ENCODE measurements around the gene TMEM252. TPM values are rescaled to one million over a fixed set of nuclear protein-coding genes. Genes with fewer than 3 reads are reported as not detected.

TMEM252 gene
- total RNA-seq, 2 experiments from 2014 or later = not detected

DNA sequence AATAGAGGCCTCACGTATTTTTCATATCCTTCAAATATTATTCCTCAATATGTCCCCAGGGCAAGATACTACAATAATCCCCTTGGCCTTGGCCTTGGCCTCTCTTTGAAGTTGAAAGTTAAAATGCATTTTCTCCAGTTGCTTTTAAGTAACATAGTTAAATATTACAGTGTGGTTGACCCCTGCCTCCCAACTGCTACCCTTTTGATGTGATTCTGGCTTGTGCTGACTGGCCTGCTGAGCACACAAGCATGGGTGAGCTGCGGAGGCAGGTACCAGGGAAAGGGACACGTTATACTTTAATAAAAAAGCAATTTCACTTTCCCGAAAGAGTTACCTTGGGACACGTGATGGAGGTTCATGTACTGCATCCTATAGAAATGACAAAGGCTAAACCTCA, 17.9 kb upstream of the TMEM252 start:
- H3K27ac Mint-ChIP-seq = no peak overlapping the region
- no peak for DNase-seq
- no peaks in the 10 kb centered on the region for H3K9me3 Mint-ChIP-seq
- intact Hi-C loops (cut with micrococcal nuclease) = no loop called here
- peaks cover 5% of the 10 kb centered on the region for H3K4me1 Mint-ChIP-seq (ENCODE audit: low read depth)
- peaks cover 29% of the 10 kb centered on the region for H3K27me3 Mint-ChIP-seq
- ChIA-PET CTCF (interaction anchor here (1.6 to 2.4 kb wide), 3 partner anchors 10 to 441 kb away, joined by 4 to 21 read pairs (median 6); no protein-coding TSS in a partner anchor), POLR2A (no interaction called here)
- no peaks in the 10 kb centered on the region for H3K36me3 Mint-ChIP-seq
- H3K4me3 Mint-ChIP-seq = no peak overlapping the region

DNA sequence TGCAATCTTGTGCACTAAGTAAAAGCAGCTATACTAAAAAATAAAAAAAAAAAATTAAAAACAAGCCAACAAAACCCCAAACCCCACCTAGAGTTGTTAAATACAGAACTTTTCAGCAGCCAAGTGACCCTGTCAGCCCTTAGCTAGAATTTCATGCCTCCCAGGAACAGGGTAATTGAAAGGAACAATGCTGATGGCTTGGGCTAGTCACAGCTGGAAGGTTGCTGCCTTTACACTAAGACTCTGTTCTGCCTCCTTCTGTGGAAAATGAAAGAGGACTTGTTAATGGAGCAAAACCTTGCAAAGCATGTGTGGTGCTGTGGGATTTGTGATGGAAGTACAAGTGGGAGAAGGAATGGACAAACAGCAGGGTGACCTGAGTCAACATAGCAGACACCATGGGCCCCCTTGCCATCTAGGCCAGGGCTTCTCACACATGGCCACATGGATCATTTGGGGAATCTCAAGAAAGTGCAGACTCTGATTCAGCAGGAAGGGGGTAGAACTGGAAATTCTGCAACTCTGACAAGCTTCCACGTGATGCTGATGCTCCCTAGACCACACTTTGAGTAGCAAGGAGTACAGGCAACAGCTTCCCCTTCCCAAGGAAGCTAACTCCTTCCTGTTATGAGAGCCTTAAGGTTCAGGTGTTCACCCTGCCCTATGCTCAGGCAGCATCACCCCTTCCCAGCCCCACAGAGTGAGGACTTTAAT, 14.9 kb upstream of the TMEM252 start:
- H3K27ac Mint-ChIP-seq = no peak overlapping the region
- POLR2A ChIA-PET = no interaction called here
- no peak overlapping the region for H3K4me3 Mint-ChIP-seq
- CTCF ChIA-PET = interaction anchor here (1.3 kb wide), 1 partner anchor 13 kb away, joined by 5 read pairs; no protein-coding TSS in a partner anchor
- no peaks in the 10 kb centered on the region for H3K36me3 Mint-ChIP-seq
- peaks cover 19% of the 10 kb centered on the region for H3K27me3 Mint-ChIP-seq
- peaks cover 5% of the 10 kb centered on the region for H3K4me1 Mint-ChIP-seq (ENCODE audit: low read depth)
- H3K9me3 Mint-ChIP-seq = no peaks in the 10 kb centered on the region
- no peak for DNase-seq
- intact Hi-C loops (cut with micrococcal nuclease) = no loop called here

DNA sequence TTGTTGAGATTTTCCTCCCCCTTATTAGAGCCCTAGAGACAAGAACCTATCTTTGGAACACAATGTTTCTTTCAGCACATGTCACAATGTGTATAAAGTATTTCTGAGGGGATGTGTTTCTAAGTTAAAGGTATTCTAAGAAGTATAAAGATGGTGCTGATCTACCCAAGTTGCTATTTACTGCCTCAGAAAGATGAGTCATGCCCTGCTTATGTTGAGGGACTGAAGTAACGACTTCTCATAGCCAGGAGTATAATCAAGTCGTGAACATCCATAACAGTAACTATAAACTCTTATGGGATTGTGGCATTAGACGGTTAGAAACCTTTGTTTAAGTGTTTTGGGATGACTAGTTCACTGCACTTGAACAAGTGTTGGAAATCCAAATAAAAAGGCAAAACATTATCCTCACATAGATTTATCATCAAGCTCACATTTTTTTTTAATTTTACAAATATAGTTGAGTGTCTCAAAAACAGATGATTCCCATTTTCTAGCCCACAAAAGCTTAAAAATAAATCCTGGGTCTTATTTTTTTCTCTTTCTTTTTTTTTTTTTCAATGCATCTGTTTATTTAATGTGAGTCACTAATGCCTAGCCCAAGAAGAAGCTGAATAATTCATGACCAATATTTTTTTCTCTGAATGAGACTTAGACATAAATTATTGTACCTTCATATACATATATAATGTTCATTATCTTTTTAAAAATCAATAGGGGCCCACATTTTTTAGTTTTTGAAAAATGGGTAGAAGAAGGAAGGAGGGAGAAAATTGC, 12.2 kb upstream of the TMEM252 start:
- POLR2A ChIA-PET = no interaction called here
- no peaks in the 10 kb centered on the region for H3K9me3 Mint-ChIP-seq
- no peaks in the 10 kb centered on the region for H3K36me3 Mint-ChIP-seq
- intact Hi-C loops (cut with micrococcal nuclease) = no loop called here
- peaks cover 14% of the 10 kb centered on the region for H3K27me3 Mint-ChIP-seq
- no peak overlapping the region for H3K27ac Mint-ChIP-seq
- no peaks in the 10 kb centered on the region for H3K4me1 Mint-ChIP-seq (ENCODE audit: low read depth)
- no peak for DNase-seq
- CTCF ChIA-PET = no interaction called here
- H3K4me3 Mint-ChIP-seq = no peak overlapping the region

DNA sequence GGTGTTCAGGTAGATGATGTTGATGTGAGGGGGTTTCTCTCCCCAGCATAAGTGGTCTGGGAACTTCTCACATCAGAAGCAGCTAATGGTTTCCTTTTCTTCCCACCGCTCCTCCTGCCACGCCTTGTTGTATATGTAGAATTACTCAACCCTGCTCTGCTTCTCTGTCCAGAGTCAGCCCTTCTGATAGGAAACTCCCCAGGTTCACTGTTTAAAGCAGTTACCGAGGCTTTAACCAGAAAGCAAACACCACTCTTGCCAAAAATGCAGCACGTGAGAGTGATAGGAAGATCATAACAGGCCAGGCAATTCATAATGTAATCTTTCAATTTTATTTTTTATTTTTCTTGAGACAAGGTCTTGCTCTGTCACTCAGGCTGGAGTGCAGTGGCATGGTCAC, 10.5 kb upstream of the TMEM252 start:
- Mint-ChIP-seq H3K4me3 (no peak overlapping the region), H3K36me3 (no peaks in the 10 kb centered on the region), H3K4me1 (ENCODE audit: low read depth) (no peaks in the 10 kb centered on the region), H3K27ac (no peak overlapping the region), H3K9me3 (no peaks in the 10 kb centered on the region), H3K27me3 (peaks cover 11% of the 10 kb centered on the region)
- intact Hi-C loops (cut with micrococcal nuclease) = no loop called here
- ChIA-PET POLR2A (no interaction called here), CTCF (interaction anchor here (1.9 kb wide), 1 partner anchor 9 kb away, joined by 5 read pairs; no protein-coding TSS in a partner anchor)
- no peak for DNase-seq

DNA sequence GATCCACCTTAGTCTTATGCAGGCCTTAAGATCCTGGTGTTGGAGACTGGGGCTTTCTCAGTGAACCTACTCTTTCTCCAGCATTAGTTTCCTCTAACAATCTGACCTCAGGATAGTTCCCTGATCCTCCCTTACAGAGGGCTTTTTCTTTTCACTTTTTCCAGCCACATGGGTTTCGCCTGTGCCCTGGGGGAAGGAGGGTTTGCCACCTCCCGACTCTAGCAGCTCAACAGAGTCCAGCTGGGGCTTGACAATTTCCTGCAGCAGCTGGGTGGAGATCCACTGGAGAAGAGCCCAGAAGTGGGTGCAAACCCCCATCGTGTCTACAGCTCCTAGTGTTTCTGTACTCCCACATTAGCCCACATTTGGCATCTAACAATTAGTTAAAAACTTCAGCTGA, 7.6 kb upstream of the TMEM252 start:
- no peaks in the 10 kb centered on the region for H3K9me3 Mint-ChIP-seq
- POLR2A ChIA-PET = no interaction called here
- no peaks in the 10 kb centered on the region for H3K36me3 Mint-ChIP-seq
- no peak for DNase-seq
- H3K4me1 Mint-ChIP-seq (ENCODE audit: low read depth) = no peaks in the 10 kb centered on the region
- no peak overlapping the region for H3K27ac Mint-ChIP-seq
- intact Hi-C loops (cut with micrococcal nuclease) = no loop called here
- CTCF ChIA-PET = no interaction called here
- H3K27me3 Mint-ChIP-seq = peaks cover 14% of the 10 kb centered on the region
- H3K4me3 Mint-ChIP-seq = no peak overlapping the region

DNA sequence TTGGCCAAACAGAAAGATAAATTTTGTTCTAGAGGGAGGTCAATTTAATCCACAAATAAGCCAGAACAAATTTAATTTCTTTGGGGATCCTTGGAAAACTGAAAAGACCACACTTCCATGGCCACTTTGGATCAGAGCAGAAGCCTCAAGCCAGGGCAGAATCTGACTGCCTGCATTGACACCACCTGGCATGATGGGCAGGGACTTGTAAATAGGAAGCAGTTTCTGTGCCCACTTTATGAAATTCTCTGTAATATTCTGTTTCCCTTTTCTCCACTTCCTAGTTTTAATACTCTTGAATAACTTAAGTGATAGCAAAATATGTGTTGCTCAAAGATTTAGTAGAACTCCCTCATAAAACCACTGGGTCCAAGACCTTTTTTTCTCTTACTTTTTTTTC, 6.7 kb upstream of the TMEM252 start:
- Mint-ChIP-seq H3K4me3 (no peak overlapping the region), H3K36me3 (no peaks in the 10 kb centered on the region), H3K27ac (no peak overlapping the region), H3K4me1 (ENCODE audit: low read depth) (no peaks in the 10 kb centered on the region), H3K27me3 (peaks cover 10% of the 10 kb centered on the region), H3K9me3 (no peaks in the 10 kb centered on the region)
- no peak for DNase-seq
- intact Hi-C loops (cut with micrococcal nuclease) = no loop called here
- ChIA-PET POLR2A (no interaction called here), CTCF (no interaction called here)

DNA sequence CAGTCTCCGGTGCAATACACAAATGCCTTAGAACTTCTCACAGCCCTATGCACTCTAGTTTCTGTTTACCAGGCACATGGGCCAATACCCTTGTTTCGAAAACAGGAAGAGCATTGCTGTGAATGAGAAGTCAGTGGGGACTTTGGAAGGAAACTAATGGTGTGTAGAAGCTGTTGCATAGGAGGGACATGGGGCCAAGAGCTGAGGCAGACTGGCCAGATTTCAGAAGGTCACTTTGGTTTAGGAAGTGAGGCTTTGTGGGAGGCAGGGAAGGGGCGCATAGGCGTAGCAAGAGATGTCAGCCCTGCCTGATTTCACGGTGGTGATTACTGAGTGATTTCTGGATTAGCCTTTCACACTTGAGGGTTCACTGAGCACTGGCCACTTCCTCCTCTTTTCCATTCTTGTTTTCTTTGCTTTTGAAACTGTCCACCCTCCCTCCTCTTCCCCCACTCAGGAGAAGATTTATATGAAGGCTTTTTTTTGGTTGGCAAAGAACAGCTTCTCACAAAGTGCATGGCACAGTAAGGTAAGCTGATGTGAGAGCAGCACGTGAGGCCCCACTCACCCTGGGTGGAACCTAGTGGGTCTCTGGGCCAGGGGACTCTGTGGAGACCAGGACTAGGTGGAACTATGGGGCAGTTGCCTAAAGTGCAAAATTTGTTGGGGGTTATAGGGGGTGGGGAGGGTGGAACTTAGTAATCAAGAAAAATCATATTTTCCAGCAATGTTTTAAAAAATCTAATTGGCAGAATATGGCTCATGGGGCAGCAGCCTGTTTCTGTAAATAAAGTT, 6.1 kb upstream of the TMEM252 start:
- intact Hi-C loops (cut with micrococcal nuclease) = no loop called here
- no peak for DNase-seq
- CTCF ChIA-PET = no interaction called here

DNA sequence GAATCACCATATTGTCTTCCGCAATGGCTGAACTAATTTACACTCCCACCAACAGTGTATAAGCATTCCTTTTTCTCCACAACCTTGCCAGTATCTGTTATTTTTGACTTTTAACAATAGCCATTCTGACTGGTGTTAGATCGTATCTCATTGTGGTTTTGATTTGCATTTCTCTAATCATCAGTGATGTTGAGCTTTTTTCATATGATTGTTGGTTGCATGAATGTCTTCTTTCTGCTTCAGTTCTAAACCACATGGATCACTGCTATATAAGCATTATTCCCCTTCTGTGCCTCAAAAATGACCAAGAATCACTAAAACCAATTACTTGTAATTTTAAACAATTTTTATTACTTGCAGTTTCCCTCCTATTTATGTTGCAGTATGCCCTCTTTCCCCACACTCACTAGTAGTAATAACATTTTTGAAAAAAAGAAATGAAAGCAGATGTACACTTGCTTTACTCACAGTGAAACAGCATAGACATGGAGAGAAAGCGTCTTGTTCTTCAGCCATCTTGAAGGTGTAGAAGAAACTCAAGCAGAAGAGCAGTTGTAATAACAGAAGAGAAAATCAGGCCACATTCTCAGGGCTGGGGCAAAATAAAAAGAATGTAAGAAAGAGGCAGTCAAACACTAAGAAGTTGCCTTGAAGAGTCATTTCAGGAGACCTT, 4.5 kb upstream of the TMEM252 start:
- Mint-ChIP-seq H3K4me1 (ENCODE audit: low read depth) (no peaks in the 10 kb centered on the region), H3K27me3 (peaks cover 14% of the 10 kb centered on the region), H3K27ac (no peak overlapping the region), H3K9me3 (no peaks in the 10 kb centered on the region), H3K4me3 (no peak overlapping the region), H3K36me3 (no peaks in the 10 kb centered on the region)
- intact Hi-C loops (cut with micrococcal nuclease) = no loop called here
- ChIA-PET CTCF (no interaction called here), POLR2A (no interaction called here)
- no peak for DNase-seq

More for the DNA sequence above, 6.1 kb upstream of the TMEM252 start:
- POLR2A ChIA-PET = no interaction called here
- H3K4me3 Mint-ChIP-seq = no peak overlapping the region
- no peaks in the 10 kb centered on the region for H3K9me3 Mint-ChIP-seq
- no peak overlapping the region for H3K27ac Mint-ChIP-seq
- H3K27me3 Mint-ChIP-seq = peaks cover 11% of the 10 kb centered on the region
- no peaks in the 10 kb centered on the region for H3K4me1 Mint-ChIP-seq (ENCODE audit: low read depth)
- H3K36me3 Mint-ChIP-seq = no peaks in the 10 kb centered on the region

DNA sequence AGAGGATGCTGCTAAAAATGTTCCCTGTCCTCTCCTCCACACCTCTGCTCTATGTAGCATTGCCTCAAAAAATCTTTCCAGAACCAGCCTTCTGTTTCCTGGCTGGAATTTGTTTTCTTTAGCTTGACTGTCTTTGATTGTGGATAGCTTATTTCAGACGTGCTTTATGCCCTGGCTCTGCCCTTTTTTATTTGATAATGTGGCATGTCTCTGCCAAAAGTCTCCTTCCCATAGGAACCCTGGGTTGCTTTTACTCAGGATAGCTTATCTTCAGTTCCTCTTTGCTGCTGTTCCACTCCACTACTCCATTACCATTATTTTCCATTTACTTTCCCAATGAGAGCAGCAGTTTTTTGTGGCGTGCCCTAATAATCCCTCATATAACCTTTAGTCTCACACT, 885 bp upstream of the TMEM252 start:
- H3K9me3 Mint-ChIP-seq = no peaks in the 10 kb centered on the region
- no peak overlapping the region for H3K27ac Mint-ChIP-seq
- H3K27me3 Mint-ChIP-seq = peaks cover 18% of the 10 kb centered on the region
- no peak overlapping the region for H3K4me3 Mint-ChIP-seq
- CTCF ChIA-PET = no interaction called here
- no peak for DNase-seq
- POLR2A ChIA-PET = no interaction called here
- intact Hi-C loops (cut with micrococcal nuclease) = no loop called here
- H3K36me3 Mint-ChIP-seq = no peaks in the 10 kb centered on the region
- no peaks in the 10 kb centered on the region for H3K4me1 Mint-ChIP-seq (ENCODE audit: low read depth)

DNA sequence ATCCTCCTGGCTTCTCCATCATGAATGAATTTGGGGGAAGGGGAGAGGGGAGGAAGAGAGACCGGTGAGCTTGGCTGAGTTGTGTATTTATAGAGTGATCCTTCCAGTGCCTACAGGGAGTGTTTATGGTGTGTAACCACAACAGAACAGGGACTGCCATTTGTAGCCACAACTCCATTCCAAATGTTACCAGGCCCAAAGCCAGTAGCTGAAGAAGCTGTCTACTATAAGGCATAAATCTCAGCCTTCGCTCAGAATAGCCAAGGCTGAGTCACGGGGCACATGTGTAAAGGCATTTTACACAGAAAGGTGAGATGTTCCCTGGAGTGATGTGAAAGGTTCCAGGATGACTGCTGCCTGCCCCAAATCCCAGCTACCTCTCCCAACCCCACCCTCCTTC, 2.5 kb downstream of the TMEM252 start:
- Mint-ChIP-seq H3K36me3 (no peaks in the 10 kb centered on the region), H3K4me1 (ENCODE audit: low read depth) (no peaks in the 10 kb centered on the region), H3K9me3 (no peaks in the 10 kb centered on the region), H3K4me3 (no peak overlapping the region), H3K27ac (no peak overlapping the region), H3K27me3 (peaks cover 10% of the 10 kb centered on the region)
- CTCF ChIA-PET = no interaction called here
- intact Hi-C loops (cut with micrococcal nuclease) = no loop called here
- POLR2A ChIA-PET = no interaction called here
- no peak for DNase-seq

DNA sequence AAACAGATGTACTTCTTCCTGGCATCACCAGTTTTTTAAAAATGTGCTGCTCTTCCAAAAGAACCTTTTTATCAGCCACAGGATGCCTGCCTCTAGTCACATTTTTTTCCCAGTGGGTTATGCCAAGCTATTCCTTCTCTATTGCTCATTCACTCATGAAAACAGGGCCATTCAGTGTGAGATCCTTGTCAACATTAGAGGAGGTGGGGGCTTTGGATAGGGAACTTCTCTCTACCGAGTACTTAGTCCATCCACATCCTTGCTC, 3.1 kb downstream of the TMEM252 start:
- ChIA-PET CTCF (no interaction called here), POLR2A (no interaction called here)
- no peak for DNase-seq
- H3K9me3 Mint-ChIP-seq = no peaks in the 10 kb centered on the region
- no peak overlapping the region for H3K4me3 Mint-ChIP-seq
- no peaks in the 10 kb centered on the region for H3K4me1 Mint-ChIP-seq (ENCODE audit: low read depth)
- intact Hi-C loops (cut with micrococcal nuclease) = no loop called here
- H3K27ac Mint-ChIP-seq = no peak overlapping the region
- H3K36me3 Mint-ChIP-seq = no peaks in the 10 kb centered on the region
- H3K27me3 Mint-ChIP-seq = peaks cover 10% of the 10 kb centered on the region

DNA sequence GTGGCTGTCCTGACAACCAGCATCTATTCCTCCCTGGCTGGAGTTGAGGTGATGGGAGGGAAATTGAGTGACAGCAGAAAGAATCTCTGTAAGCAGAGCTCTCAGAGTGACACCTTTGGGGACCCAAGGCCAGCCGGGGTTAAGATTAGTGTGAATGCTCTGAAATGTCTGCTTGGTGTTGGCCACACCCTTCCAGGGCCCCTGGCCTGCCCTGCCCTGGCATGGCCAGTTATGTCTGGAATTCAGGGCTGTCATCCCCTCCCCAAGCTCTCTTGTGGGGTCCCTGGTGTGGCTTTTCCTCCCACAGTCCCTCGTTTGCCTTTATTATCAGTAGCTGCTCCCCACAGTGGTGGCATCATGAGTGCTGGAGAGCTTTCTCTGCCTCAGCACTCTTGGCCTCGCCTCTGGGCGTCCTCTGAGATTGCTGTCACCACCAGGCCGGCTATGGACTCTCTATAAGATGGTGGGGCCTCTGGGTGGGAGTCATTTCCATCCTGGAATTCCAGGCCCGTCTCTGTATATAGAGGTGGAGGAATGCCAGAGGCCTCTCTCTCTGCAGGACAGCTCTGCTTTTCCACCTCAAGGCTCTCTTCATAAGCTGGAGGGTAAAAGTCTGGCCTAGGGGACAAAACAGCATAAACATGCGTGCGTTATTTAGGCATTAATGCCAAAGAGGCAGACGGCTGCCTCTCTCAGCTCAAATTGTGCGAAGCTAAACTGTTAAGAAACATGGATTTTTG, 3.6 kb downstream of the TMEM252 start:
- intact Hi-C loops (cut with micrococcal nuclease) = no loop called here
- H3K27ac Mint-ChIP-seq = no peak overlapping the region
- ChIA-PET CTCF (no interaction called here), POLR2A (no interaction called here)
- peaks cover 9% of the 10 kb centered on the region for H3K27me3 Mint-ChIP-seq
- H3K4me3 Mint-ChIP-seq = no peak overlapping the region
- DNase-seq = no peak
- H3K9me3 Mint-ChIP-seq = no peaks in the 10 kb centered on the region
- H3K36me3 Mint-ChIP-seq = no peaks in the 10 kb centered on the region
- H3K4me1 Mint-ChIP-seq (ENCODE audit: low read depth) = no peaks in the 10 kb centered on the region
